ENCODE results near the gene ADCK2. TPM values are rescaled to one million over a fixed set of nuclear protein-coding genes. Genes with fewer than 3 reads are reported as not detected.
A peak's percentile ranks its signal among the peaks of the same experiment; 100 is the strongest.

ADCK2 gene
- total and polyA plus RNA-seq, 9 of the 15 experiments (the other 6 are each of a cell fraction or from before 2014, with no cell fraction given) = 0.08 to 14.3 (median 9.7) TPM

DNA sequence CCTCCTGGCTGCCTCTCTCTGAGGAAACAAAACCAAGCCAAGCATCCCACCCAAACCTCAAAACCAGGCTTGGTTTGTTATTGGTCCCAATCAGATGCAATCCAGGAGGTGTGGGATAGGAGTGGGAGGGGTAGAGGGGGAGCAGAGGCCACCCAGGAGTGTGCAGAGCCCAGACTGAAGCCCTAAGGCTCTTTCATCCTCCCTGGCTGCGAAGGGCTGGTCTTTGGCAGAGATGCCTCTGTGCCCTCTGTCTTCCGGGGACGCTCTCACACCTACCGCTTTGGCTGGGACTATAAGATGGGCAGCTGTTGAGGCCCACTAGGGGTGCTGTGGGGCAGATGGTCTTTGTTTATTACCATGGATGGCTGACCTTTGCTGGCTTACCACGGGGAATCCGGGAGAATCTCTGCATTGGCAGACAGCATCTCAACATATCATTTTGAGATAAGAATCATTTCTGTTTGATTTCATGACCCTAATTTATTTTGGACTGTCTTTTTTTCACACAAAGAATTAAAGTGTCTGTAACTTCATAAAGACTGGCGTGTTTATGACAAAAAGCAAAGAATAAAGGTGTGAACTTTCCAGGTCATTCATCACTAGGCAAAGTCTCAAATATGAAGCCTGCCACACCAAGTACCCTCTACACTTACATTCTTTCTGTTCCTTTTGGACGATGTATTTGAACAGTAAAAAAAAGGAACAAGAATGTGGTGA, 25.7 kb upstream of the ADCK2 start:
- H3K4me1 ChIP-seq (replicated peaks in 1 of 2; ENCODE audit: control insufficient read depth in 2 of 2, insufficient read depth in 2 of 2, low read length in 2 of 2) = no peaks in the 10 kb centered on the region; a peak in 1 of 5 replicates
- no TSS peak for BruUV-seq (replicated peaks)
- under 1% methylated on average over 8 of the region's 8 CpGs for WGBS (ENCODE audit: insufficient coverage, low coverage, missing lambda C conversion rate)
- no peaks in the 10 kb centered on the region for H3K79me2 ChIP-seq (ENCODE audit: control insufficient read depth, insufficient read depth, low read length)
- no peak overlapping the region for H3K9ac ChIP-seq (ENCODE audit: insufficient read depth in 1 of 2, low read depth in 2 of 2, low read length in 2 of 2)
- in situ Hi-C loops (cut with MboI) (loop anchor here (5.0 kb wide), 1 partner anchor 125 kb away; no protein-coding TSS in a partner anchor), intact Hi-C loops (cut with micrococcal nuclease) (no loop called here)
- H3K9me1 ChIP-seq (ENCODE audit: control insufficient read depth, insufficient read depth, low read length) = no peaks in the 10 kb centered on the region
- ChIA-PET POLR2A (interaction anchor here (0.6 to 1.4 kb wide), 3 partner anchors 9 to 984 kb away, joined by 3 to 5 read pairs (median 5); no protein-coding TSS in a partner anchor), CTCF (ENCODE audit: low intra/inter-chr PET ratio) (no interaction called here)
- peak; percentile 91 for ATAC-seq
- H3K36me3 ChIP-seq (ENCODE audit: control insufficient read depth, insufficient read depth, low read length) = no peaks in the 10 kb centered on the region
- peaks cover 33 to 82% of the 10 kb centered on the region in 2 experiments for H3K27me3 ChIP-seq (ENCODE audit: control insufficient read depth in 2 of 2, insufficient read depth in 2 of 2, low read length in 2 of 2)
- no peaks in the 10 kb centered on the region for H3K9me3 ChIP-seq (replicated peaks; ENCODE audit: control insufficient read depth, insufficient read depth, low read depth, low read length)
- no peak overlapping the region for H2AFZ ChIP-seq (ENCODE audit: low read depth, low read length)
- no peak overlapping the region for H3K4me2 ChIP-seq (ENCODE audit: insufficient read depth, low read length)
- H3K27ac ChIP-seq (ENCODE audit: extremely low read depth, low read depth, low read length) = no peak overlapping the region
- peak; percentile 65 to 78 (median 77) for DNase-seq (ENCODE audit: extremely low read depth in 1 of 4, low spot score in 3 of 4)
- FAIRE-seq = peak; percentile 86
- H3K4me3 ChIP-seq = no peak overlapping the region
- H4K20me1 ChIP-seq (replicated peaks; ENCODE audit: control insufficient read depth, insufficient read depth, low read length) = peaks cover 11% of the 10 kb centered on the region; the same call in 1 of the 2 replicates
- TF ChIP-seq FOXK2 (conservative IDR thresholded peaks at IDR 0.05 in 1 of 2, IDR thresholded peaks at IDR 0.05 in 1 of 2; ENCODE audit: low read depth in 2 of 2) (peak in 1 of 2 experiments; percentile 67; a peak in 3 of 4 replicates), XRCC5 (IDR thresholded peaks at IDR 0.05; ENCODE audit: low read depth, low read length) (0 out of 2 replicates have a peak, but pooled peaks have one; percentile 31), RCOR1 (IDR thresholded peaks at IDR 0.05; ENCODE audit: borderline replicate concordance in 1 of 2, low read depth in 2 of 2, low read length in 2 of 2) (0 out of 4 replicates have a peak, but pooled peaks of 1 of the 2 experiments have one; percentile 17), KDM1A (IDR thresholded peaks at IDR 0.05) (peak; percentile 26 to 57; a peak in 2 of 4 replicates), PPARD (CRISPR knock-in tag; IDR thresholded peaks at IDR 0.05) (no peak), YY1 (IDR thresholded peaks at IDR 0.05; ENCODE audit: borderline replicate concordance in 1 of 3, control insufficient read depth in 1 of 3, extremely low read depth in 1 of 3, insufficient read depth in 3 of 3, insufficient read length in 1 of 3, insufficient replicate concordance in 2 of 3, low read depth in 1 of 3, low read length in 2 of 3) (peak in 1 of 3 experiments; percentile 47), NBN (IDR thresholded peaks at IDR 0.05; ENCODE audit: low read depth) (no peak), MAZ (CRISPR knock-in tag; conservative IDR thresholded peaks at IDR 0.05 in 1 of 2, IDR thresholded peaks at IDR 0.05 in 1 of 2) (0 out of 4 replicates have a peak, but pooled peaks of 1 of the 2 experiments have one; percentile 23), EP300 (IDR thresholded peaks at IDR 0.05; ENCODE audit: low read length) (no peak), HCFC1 (IDR thresholded peaks at IDR 0.05; ENCODE audit: low read depth, low read length) (no peak), SMC3 (conservative IDR thresholded peaks at IDR 0.05; ENCODE audit: insufficient read depth, low read depth, low read length) (0 out of 2 replicates have a peak, but pooled peaks have one; percentile 18)
- TF ChIP-seq, protein P1, sequence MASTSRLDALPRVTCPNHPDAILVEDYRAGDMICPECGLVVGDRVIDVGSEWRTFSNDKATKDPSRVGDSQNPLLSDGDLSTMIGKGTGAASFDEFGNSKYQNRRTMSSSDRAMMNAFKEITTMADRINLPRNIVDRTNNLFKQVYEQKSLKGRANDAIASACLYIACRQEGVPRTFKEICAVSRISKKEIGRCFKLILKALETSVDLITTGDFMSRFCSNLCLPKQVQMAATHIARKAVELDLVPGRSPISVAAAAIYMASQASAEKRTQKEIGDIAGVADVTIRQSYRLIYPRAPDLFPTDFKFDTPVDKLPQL (IDR thresholded peaks at IDR 0.05; ENCODE audit: extremely low read depth, insufficient read length) = no peak
- TF ChIP-seq, protein P2, sequence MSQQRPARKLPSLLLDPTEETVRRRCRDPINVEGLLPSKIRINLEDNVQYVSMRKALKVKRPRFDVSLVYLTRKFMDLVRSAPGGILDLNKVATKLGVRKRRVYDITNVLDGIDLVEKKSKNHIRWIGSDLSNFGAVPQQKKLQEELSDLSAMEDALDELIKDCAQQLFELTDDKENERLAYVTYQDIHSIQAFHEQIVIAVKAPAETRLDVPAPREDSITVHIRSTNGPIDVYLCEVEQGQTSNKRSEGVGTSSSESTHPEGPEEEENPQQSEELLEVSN (IDR thresholded peaks at IDR 0.05; ENCODE audit: borderline replicate concordance in 1 of 2, extremely low read depth in 1 of 2, insufficient read depth in 1 of 2, insufficient read length in 1 of 2, low read depth in 1 of 2, low read length in 1 of 2, poor library complexity in 1 of 2, severe bottlenecking in 1 of 2) = peak in 1 of 2 experiments; percentile 16
- TF ChIP-seq, protein P3, sequence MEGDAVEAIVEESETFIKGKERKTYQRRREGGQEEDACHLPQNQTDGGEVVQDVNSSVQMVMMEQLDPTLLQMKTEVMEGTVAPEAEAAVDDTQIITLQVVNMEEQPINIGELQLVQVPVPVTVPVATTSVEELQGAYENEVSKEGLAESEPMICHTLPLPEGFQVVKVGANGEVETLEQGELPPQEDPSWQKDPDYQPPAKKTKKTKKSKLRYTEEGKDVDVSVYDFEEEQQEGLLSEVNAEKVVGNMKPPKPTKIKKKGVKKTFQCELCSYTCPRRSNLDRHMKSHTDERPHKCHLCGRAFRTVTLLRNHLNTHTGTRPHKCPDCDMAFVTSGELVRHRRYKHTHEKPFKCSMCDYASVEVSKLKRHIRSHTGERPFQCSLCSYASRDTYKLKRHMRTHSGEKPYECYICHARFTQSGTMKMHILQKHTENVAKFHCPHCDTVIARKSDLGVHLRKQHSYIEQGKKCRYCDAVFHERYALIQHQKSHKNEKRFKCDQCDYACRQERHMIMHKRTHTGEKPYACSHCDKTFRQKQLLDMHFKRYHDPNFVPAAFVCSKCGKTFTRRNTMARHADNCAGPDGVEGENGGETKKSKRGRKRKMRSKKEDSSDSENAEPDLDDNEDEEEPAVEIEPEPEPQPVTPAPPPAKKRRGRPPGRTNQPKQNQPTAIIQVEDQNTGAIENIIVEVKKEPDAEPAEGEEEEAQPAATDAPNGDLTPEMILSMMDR (IDR thresholded peaks at IDR 0.05 in 2 of 3, conservative IDR thresholded peaks at IDR 0.05 in 1 of 3; ENCODE audit: insufficient read depth in 2 of 3, low read depth in 1 of 3, low read length in 3 of 3) = peak; percentile 83 to 91 (median 86)
